GM18951 (cell line): ENCODE results near the gene SMARCC2.

Experiments
- POLR2A ChIP-seq: IDR thresholded peaks from 4 replicates; pipeline ENCODE4 v1.6.1; 2011; ENCODE audit warnings: mild to moderate bottlenecking; ENCODE audit not compliant: insufficient read length, insufficient read depth; ENCODE audit errors: extremely low read depth
- in situ Hi-C: fragments of 300-500 bp; cut with MboI; formaldehyde crosslinking; loops from one replicate; pipeline ENCODE4 v1.12.0; 2022; ENCODE audit warnings: low sequenced_read_pairs, mixed read lengths, inconsistent platforms; ENCODE audit not compliant: unreplicated experiment

SMARCC2 gene

DNA sequence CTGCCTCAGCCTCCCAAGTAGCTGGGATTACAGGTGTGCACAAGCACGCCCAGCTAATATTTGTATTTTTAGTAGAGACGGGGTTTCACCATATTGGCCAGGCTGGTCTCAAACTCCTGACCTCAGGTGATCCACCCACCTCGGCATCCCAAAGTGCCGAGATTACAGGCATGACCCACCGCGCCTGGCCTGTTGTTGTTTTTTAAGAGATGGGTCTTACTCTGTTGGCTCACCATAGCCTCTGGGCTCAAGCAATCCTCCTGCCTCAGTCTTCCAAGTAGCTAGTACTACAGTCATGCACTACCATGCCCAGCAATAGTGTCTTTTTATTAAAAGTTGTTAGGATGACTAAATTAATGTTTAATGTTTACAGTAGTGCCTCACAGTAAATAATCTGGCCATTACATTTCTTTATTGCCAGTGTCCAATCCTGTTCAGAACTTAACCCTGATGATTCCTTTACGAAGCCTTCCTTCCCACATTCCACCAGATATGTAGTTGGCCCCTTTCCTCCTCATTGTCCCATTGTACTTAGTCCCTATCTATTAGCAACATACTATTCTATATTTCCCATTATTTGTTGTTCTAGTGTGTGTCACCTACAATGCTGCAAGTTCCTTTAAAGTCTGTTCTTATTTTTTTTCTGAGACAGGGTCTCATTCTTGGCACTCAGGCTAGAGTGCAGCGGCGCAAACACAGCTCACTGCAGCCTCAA lies 8.8 kb upstream of the SMARCC2 start:
- in situ Hi-C loops, result loop anchor here (10.0 kb wide), 1 partner anchor 267 kb away; the partner anchor contains the start of gene SPRYD4
- TF ChIP-seq POLR2A, result no peak

DNA sequence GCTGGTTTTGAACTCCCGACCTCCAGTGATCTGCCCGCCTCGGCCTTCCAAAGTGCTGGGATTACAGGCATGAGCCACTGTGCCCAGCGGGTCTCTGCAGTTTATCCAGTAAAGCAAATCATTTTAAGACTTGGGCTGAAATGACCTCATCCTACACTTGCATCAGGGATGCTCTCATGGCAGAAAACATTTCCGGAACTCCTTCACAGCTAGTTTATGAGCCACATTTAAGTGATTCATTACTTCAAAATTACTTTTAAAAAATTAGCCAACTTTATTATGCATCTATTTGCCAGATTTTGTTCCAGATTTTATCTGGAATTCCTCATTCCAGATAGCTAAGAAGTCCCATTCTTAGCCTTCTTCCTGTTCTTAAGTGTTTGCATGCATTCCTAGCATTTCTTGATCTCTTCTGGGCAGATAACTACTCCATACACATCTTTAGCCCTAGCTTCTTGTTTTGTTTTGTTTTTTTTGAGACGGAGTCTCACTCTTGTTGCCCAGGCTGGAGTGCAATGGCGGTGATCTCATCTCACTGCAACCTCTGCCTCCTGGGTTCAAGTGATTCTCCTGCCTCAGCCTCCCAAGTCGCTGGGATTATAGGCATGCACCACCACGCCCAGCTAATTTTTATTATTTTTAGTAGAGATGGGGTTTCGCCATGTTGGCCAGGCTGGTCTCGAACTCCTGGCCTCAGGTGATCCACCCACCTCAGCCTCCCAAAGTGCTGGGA lies 7.7 kb upstream of the SMARCC2 start:
- in situ Hi-C loops, result loop anchor here (10.0 kb wide), 1 partner anchor 268 kb away; the partner anchor contains the start of gene SPRYD4

DNA sequence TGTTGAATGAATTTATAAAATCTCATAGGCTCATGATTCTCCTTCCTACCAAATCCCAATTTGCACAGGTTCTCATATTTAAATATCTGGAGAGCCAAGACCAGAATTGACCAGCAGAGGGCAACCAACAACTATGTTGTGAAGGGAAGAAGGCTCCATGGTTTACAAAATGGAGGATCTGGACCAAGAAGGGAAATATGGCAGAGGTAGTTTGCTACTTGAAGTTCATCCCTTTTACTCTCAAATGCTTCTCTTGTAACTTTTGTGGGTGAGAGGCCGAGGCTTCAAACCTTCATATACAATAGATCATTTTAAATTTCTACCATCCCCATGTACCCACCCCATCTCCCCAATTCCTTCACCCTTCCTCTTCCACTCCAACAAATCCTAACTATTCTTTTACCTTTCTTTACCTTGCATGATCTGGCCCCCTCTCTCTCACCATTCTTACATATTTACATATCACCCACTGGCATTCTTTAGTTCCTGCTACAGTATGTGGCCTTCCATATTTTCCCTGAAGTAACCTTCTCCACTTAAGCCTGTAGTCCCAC lies 3.8 kb upstream of the SMARCC2 start:
- in situ Hi-C loops, result loop anchor here (10.0 kb wide), 1 partner anchor 272 kb away; the partner anchor contains the start of gene SPRYD4
- TF ChIP-seq POLR2A, result peak; percentile 14

DNA sequence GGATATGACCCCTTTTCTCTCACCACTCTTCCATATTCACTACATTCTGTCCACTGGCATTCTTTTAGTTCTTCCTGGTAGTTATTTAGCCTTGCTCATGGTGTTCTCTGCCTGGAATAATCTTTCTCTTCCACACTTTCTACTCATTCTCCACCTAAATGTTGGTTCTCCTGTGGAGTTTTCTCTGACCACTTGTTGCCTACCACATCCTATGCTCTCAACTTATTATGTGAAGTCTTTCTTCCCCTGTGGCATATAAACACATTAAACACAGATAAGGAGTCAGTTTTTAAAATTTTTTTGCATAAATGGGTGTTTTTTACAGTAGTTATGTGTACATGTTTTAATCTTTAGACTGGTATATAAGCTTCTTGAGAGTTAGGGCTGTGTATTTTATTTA lies 3.3 kb upstream of the SMARCC2 start:
- TF ChIP-seq POLR2A, result no peak
- in situ Hi-C loops, result loop anchor here (10.0 kb wide), 1 partner anchor 272 kb away; the partner anchor contains the start of gene SPRYD4

DNA sequence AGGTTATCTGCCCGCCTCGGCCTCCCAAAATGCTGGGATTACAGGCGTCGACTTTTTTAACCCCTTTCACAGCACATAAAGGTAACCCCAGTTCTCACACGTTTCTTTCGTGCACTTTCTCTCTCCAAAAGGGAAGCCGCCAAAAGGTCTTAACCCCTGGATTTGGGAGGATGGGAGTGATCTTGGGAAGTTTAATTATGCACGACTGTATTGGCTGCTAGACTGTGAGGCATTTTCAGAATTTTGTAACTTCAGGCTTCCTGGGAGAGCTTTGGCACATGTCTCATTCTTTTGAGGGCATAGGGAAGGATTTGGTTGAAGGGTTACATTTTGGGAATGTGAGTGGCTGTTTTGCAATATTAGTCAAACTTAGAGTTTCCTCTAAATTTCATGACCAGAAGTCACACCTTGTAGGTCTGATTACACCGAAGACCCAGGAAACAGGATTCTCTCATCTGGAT lies 1.4 kb upstream of the SMARCC2 start:
- no peak for TF ChIP-seq POLR2A
- in situ Hi-C loops, result loop anchor here (10.0 kb wide), 1 partner anchor 274 kb away; the partner anchor contains the start of gene SPRYD4

DNA sequence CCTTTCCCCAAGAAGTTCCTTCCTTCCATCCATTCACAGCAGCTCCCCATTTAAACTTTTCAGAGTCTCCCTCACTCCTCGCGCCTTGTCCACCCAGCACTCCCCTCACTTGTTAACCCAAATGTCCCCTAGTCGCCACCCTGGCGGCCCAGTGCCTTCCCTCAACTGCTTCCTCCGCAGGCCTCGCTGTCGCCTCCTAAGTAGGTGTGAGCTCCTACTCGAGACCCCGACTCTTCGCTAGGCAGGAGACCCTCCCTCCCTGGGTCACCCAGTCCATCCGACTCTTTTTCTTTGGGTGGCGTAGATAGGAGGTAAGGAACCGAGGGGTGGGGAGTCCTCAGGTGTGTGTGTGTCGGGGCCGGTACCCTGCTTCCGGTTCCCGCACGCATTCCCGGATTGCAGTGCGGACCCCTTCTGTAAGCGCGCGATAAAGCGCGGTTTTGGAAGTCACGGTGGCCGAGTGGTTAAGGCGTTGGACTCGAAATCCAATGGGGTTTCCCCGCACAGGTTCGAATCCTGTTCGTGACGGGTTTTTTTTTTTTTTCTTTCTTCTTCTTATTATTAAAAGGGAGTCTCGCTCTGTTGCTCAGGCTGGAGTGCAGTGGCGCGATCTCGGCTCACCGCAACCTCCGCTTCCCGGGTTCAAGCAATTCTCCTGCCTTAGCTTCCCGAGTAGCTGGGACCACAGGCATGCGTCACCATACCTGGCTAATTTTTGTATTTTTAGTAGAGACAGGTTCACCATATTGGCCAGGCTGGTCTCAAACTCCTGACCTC lies 823 bp upstream of the SMARCC2 start:
- in situ Hi-C loops, result loop anchor here (10.0 kb wide), 1 partner anchor 275 kb away; the partner anchor contains the start of gene SPRYD4
- peak; percentile 20 for TF ChIP-seq POLR2A

DNA sequence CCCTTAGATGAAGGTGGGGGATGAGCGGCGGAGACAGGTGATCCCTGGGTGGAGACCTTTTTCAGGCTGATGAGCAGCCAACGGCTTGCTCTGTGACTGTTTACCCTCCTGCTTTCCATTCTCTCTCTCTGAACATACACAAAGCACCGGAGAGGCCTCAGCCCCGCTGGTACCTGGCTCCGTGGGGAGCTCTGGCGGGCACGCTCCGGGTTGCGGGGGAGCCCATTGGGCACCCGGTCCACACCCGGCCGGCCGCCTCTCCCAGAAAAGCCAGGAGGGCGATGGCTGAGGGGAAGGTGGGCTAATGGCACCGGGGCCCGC lies 545 bp downstream of the SMARCC2 start:
- no peak for TF ChIP-seq POLR2A
- in situ Hi-C loops, result no loop called here

DNA sequence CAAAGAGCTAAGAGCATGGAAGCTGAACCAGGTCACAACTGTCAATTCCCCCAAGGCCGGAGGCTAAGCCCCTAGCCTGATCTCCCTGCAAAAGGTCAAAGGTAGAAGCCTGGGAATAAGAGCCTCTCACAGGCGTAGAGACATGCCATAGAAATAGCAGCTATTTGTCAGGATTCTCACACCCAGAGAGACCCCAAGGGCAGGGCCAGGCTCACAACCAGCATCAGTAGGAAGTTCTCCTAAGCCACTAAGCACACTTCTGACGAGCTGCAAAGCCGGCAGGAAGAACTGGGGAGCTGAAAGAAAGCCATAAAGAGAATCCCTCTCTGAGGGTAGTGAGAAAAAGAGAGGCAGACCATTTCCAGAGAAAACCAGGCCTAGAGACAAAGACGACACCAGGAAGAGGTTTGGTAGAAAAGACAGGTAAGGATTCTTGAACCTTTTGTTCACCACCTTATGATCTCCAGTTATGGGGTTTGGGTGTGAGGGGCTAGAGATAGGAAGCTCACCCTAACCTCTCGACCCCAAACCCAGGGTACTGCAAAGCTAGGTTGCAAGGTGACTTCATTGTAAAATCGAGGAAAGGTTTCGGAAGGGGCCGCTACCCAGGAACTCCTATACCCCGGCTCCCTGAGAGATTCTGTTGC lies 1.0 kb downstream of the SMARCC2 start:
- no peak for TF ChIP-seq POLR2A
- in situ Hi-C loops, result no loop called here

DNA sequence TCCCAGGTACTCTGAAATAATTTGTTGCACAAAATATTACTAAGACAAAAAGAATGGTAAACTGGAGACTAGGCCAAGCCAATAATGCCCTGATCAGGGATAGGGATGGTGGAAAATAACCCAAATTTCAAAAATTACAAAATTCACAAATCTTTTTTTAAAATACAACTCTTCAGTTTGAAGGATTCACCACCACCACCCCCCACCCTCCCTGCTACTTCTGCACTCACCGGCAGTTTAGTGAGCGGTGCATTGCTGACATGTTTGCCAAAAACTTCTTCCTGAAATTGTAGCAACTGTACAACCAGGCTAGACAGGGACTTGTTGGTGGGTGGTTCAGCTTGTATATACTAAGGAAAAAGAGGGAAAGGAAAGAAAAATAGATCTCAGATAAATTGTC lies 2.3 kb downstream of the SMARCC2 start:
- no peak for TF ChIP-seq POLR2A
- in situ Hi-C loops, result no loop called here

DNA sequence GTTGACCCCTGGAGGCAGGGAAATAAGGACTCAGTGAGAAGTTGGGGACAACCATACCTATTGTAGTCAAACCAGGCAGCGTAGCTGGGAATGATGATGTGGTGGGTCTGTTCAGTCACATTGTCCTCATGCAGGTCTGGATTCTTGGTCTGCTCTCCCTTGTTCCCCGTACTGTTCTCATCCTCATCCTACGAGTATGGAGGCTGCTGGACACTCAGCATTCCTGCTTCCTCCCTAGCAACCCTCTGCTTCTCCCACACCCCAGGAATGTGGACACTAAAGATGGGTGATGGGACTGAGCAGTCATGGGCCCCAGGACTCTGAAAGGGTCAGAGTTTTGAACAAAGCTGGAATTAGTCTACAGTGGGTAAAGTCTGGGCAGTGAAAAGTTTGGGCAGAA lies 10.9 kb downstream of the SMARCC2 start:
- no peak for TF ChIP-seq POLR2A
- in situ Hi-C loops, result no loop called here

DNA sequence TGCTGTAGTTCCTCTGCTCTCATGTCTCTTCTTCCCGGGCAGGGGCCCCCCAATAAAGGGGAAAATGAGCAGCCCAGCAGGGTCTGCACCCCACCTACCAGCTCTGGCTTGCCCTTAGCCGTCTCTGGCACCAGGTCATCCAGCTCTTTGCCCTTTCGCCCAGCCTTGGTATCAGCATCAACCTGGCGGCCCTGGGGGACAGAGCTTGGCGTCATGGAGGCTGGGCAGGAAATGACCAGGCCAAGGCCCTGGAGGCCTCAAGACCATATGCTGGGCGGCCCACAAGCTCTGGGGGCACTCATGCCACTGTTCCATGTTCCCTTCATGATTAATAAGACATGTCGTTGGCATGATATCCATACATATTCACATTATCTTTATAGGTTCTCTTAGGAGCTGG lies 16.4 kb downstream of the SMARCC2 start:
- in situ Hi-C loops, result no loop called here
- TF ChIP-seq POLR2A, result no peak

DNA sequence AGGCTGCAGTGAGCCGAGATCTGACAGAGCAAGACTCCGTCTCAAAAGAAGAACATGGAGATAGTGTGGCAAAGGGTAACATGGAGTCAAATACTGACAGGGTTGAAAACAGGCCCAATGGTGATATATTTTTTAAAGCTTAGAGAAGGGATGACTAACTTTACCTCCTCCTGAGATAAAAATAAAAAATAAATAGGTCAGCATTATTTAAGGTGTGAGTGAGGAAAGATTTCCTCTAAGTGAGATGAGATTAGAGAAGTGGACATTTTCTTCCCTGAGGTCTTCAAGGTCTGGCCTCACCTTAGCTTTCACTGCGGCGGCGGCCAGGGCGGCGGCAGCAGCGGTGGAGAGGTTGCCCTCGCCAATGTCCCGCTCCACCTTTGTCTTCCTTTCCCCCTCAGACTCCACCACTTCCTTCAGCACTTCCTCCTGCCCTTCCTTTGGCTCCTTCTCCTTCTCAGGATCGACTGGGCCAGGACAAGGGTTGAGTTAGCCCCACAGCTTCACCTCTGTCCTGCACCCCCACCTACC lies 20.0 kb downstream of the SMARCC2 start:
- in situ Hi-C loops, result no loop called here
- no peak for TF ChIP-seq POLR2A
